Cardiac muscle cell (in vitro differentiated cells and primary cell): ENCODE results near the gene DENND6B. TPM values are rescaled to one million over a fixed set of nuclear protein-coding genes. Genes with fewer than 3 reads are reported as not detected.
A peak's percentile ranks its signal among the peaks of the same experiment; 100 is the strongest.

Source experiments
- DNase-seq, 2 donors: peaks; one replicate each; pipeline versions ENCODE4 v3.0.0 to v3.0.0-alpha.2; 2010 to 2017; ENCODE audit warnings: low read depth in 1 of 2, low spot score in 1 of 2
- H3K27ac ChIP-seq: fragments of 200-600 bp; sonication (generic); 2 replicates; pipeline ENCODE4 v1.5.1; 2016
- H3K27me3 ChIP-seq: fragments of 200-600 bp; sonication (generic); 2 replicates; pipeline ENCODE4 v1.6.0; 2016; ENCODE audit warnings: control low read depth
- H3K36me3 ChIP-seq: fragments of 200-600 bp; sonication (generic); 2 replicates; pipeline ENCODE4 v1.5.1; 2016; ENCODE audit warnings: control low read depth
- H3K4me1 ChIP-seq: fragments of 200-600 bp; sonication (generic); 2 replicates; pipeline ENCODE4 v1.8.1; 2017; ENCODE audit warnings: low read depth, mild to moderate bottlenecking, mixed run types
- H3K4me3 ChIP-seq: fragments of 200-600 bp; sonication (generic); 2 replicates; pipeline ENCODE4 v1.5.1; 2016; ENCODE audit warnings: mild to moderate bottlenecking
- H3K9me3 ChIP-seq: fragments of 200-600 bp; sonication (generic); 2 replicates; pipeline ENCODE4 v1.5.1; 2017; ENCODE audit warnings: low read depth, mild to moderate bottlenecking, control low read depth
- CTCF ChIP-seq: IDR thresholded peaks from 2 replicates; pipeline ENCODE4 v1.5.1; 2012; ENCODE audit warnings: low read depth, mild to moderate bottlenecking, low read length
- polyA plus RNA-seq: library from polyadenylated mRNA; unstranded; fragments of >200 nt; fragmentation: Nextera tagmentation; extraction: Ambion mirVana; gene quantifications from 2 replicates; pipeline ENCODE4 v1.2.1, GENCODE V29; 2016
- total RNA-seq: library from RNA; depleted of rRNA; stranded (reverse); fragments of >200 nt; gene quantifications from 2 replicates; pipeline ENCODE4 v1.2.3, GENCODE V29; 2016

The DENND6B gene
- total and polyA plus RNA-seq, 2 experiments from 2014 or later, result 7.0 to 13.3 TPM

- Histone ChIP-seq H3K36me3 (no peaks in the 10 kb centered on the region), H3K9me3 (no peaks in the 10 kb centered on the region), H3K4me3 (peak within 1 kb of the TSS; percentile 99), H3K27ac (peak within 1 kb of the TSS; percentile 66), H3K4me1 (no peaks in the 10 kb centered on the region), H3K27me3 (no peaks in the 10 kb centered on the region)
- DNase-seq, result peak; percentile 76 to 87
- TF ChIP-seq CTCF, result no peak
These were observed 16.1 kb upstream of the DENND6B start, which contains the start of gene PPP6R2 for GRCh38 chr22:50342651-50343540. PPP6R2 (plus strand) TSS chr22:50343327; CDS start chr22:50393909, 50,582 bp downstream.

- H3K4me3 ChIP-seq, result peak overlapping the region; percentile 99
- no peaks in the 10 kb centered on the region for H3K4me1 ChIP-seq
- peak; percentile 98 for TF ChIP-seq CTCF
- DNase-seq, result peak; percentile 88 to 94
- H3K27me3 ChIP-seq, result no peaks in the 10 kb centered on the region
- peak overlapping the region; percentile 15 for H3K27ac ChIP-seq
- no peaks in the 10 kb centered on the region for H3K9me3 ChIP-seq
- H3K36me3 ChIP-seq, result no peaks in the 10 kb centered on the region
These were observed 15.3 kb upstream of the DENND6B start for GRCh38 chr22:50341977-50342650.

- Histone ChIP-seq H3K36me3 (no peaks in the 10 kb centered on the region), H3K27me3 (no peaks in the 10 kb centered on the region), H3K9me3 (no peaks in the 10 kb centered on the region), H3K27ac (no peak overlapping the region), H3K4me1 (no peaks in the 10 kb centered on the region), H3K4me3 (no peak overlapping the region)
- no peak for TF ChIP-seq CTCF
- DNase-seq, result peak; percentile 18 to 48
These were observed 13.4 kb upstream of the DENND6B start for GRCh38 chr22:50339945-50340879.

GRCh38 chr22:50338860-50339462 is 12.1 kb upstream of the DENND6B start:
- Histone ChIP-seq H3K9me3 (no peaks in the 10 kb centered on the region), H3K4me3 (no peak overlapping the region), H3K27me3 (no peaks in the 10 kb centered on the region), H3K36me3 (no peaks in the 10 kb centered on the region), H3K27ac (no peak overlapping the region), H3K4me1 (no peaks in the 10 kb centered on the region)
- DNase-seq, result no peak
- no peak for TF ChIP-seq CTCF
